Measurements from ENCODE around the gene SCFD1.
A peak's percentile ranks its signal among the peaks of the same experiment; 100 is the strongest.
"Not testable (repeated sequence)": the region's sequence is repeated elsewhere in the genome, so short reads cannot be mapped to it uniquely, and the experiment has no call there.

Gene SCFD1

GRCh38 chr14:30680036-30680435 lies 57.9 kb downstream of the SCFD1 start:
- Histone ChIP-seq H3K9me3 (ENCODE audit: control insufficient read depth, low read length) (no peaks in the 10 kb centered on the region), H3K27me3 (replicated peaks; ENCODE audit: control insufficient read depth, insufficient read depth, low read length) (no peaks in the 10 kb centered on the region), H3K9ac (ENCODE audit: low read length) (no peak overlapping the region), H3K36me3 (ENCODE audit: control insufficient read depth, insufficient read depth, low read length, severe bottlenecking) (peaks cover 59% of the 10 kb centered on the region), H3K4me3 (ENCODE audit: low read length) (no peak overlapping the region), H3K4me1 (ENCODE audit: control insufficient read depth, insufficient read depth, low read length) (no peaks in the 10 kb centered on the region)
- no peak for DNase-seq (ENCODE audit: low read depth)

GRCh38 chr14:30680776-30681175 lies 58.7 kb downstream of the SCFD1 start:
- H3K9me3 ChIP-seq (ENCODE audit: control insufficient read depth, low read length); H3K27me3 ChIP-seq (replicated peaks; ENCODE audit: control insufficient read depth, insufficient read depth, low read length); H3K9ac ChIP-seq (ENCODE audit: low read length); H3K4me1 ChIP-seq (ENCODE audit: control insufficient read depth, insufficient read depth, low read length); H3K4me3 ChIP-seq (ENCODE audit: low read length); DNase-seq (ENCODE audit: low read depth): not testable (repeated sequence)
- H3K36me3 ChIP-seq (ENCODE audit: control insufficient read depth, insufficient read depth, low read length, severe bottlenecking), result peaks cover 51% of the 10 kb centered on the region

GRCh38 chr14:30681752-30682355 lies 59.7 kb downstream of the SCFD1 start:
- peak; percentile 5 for DNase-seq (ENCODE audit: low read depth)
- Histone ChIP-seq H3K27me3 (replicated peaks; ENCODE audit: control insufficient read depth, insufficient read depth, low read length) (no peaks in the 10 kb centered on the region), H3K4me1 (ENCODE audit: control insufficient read depth, insufficient read depth, low read length) (no peaks in the 10 kb centered on the region), H3K9me3 (ENCODE audit: control insufficient read depth, low read length) (no peaks in the 10 kb centered on the region), H3K36me3 (ENCODE audit: control insufficient read depth, insufficient read depth, low read length, severe bottlenecking) (peaks cover 44% of the 10 kb centered on the region), H3K9ac (ENCODE audit: low read length) (no peak overlapping the region), H3K4me3 (ENCODE audit: low read length) (no peak overlapping the region)

GRCh38 chr14:30690487-30691355 lies 68.6 kb downstream of the SCFD1 start:
- H3K9me3 ChIP-seq (ENCODE audit: control insufficient read depth, low read length); DNase-seq (ENCODE audit: low read depth); H3K9ac ChIP-seq (ENCODE audit: low read length); H3K4me3 ChIP-seq (ENCODE audit: low read length); H3K27me3 ChIP-seq (replicated peaks; ENCODE audit: control insufficient read depth, insufficient read depth, low read length); H3K4me1 ChIP-seq (ENCODE audit: control insufficient read depth, insufficient read depth, low read length): not testable (repeated sequence)
- peaks cover 22% of the 10 kb centered on the region for H3K36me3 ChIP-seq (ENCODE audit: control insufficient read depth, insufficient read depth, low read length, severe bottlenecking)

- Histone ChIP-seq H3K27me3 (replicated peaks; ENCODE audit: control insufficient read depth, insufficient read depth, low read length) (no peaks in the 10 kb centered on the region), H3K4me1 (ENCODE audit: control insufficient read depth, insufficient read depth, low read length) (no peaks in the 10 kb centered on the region), H3K36me3 (ENCODE audit: control insufficient read depth, insufficient read depth, low read length, severe bottlenecking) (peaks cover 31% of the 10 kb centered on the region), H3K9ac (ENCODE audit: low read length) (no peak overlapping the region), H3K4me3 (ENCODE audit: low read length) (no peak overlapping the region), H3K9me3 (ENCODE audit: control insufficient read depth, low read length) (no peaks in the 10 kb centered on the region)
- no peak for DNase-seq (ENCODE audit: low read depth)
Observed at GRCh38 chr14:30691751-30692398, 69.8 kb downstream of the SCFD1 start.

- no peaks in the 10 kb centered on the region for H3K27me3 ChIP-seq (replicated peaks; ENCODE audit: control insufficient read depth, insufficient read depth, low read length)
- H3K4me3 ChIP-seq (ENCODE audit: low read length), result no peak overlapping the region
- DNase-seq (ENCODE audit: low read depth), result no peak
- H3K9me3 ChIP-seq (ENCODE audit: control insufficient read depth, low read length), result no peaks in the 10 kb centered on the region
- peaks cover 39% of the 10 kb centered on the region for H3K36me3 ChIP-seq (ENCODE audit: control insufficient read depth, insufficient read depth, low read length, severe bottlenecking)
- no peaks in the 10 kb centered on the region for H3K4me1 ChIP-seq (ENCODE audit: control insufficient read depth, insufficient read depth, low read length)
- H3K9ac ChIP-seq (ENCODE audit: low read length), result no peak overlapping the region
Observed at GRCh38 chr14:30692669-30693068, 70.5 kb downstream of the SCFD1 start.

- no peaks in the 10 kb centered on the region for H3K27me3 ChIP-seq (replicated peaks; ENCODE audit: control insufficient read depth, insufficient read depth, low read length)
- H3K4me3 ChIP-seq (ENCODE audit: low read length), result no peak overlapping the region
- H3K4me1 ChIP-seq (ENCODE audit: control insufficient read depth, insufficient read depth, low read length), result no peaks in the 10 kb centered on the region
- H3K9ac ChIP-seq (ENCODE audit: low read length), result no peak overlapping the region
- peaks cover 73% of the 10 kb centered on the region for H3K36me3 ChIP-seq (ENCODE audit: control insufficient read depth, insufficient read depth, low read length, severe bottlenecking)
- DNase-seq (ENCODE audit: low read depth), result no peak
- H3K9me3 ChIP-seq (ENCODE audit: control insufficient read depth, low read length), result no peaks in the 10 kb centered on the region
Observed at GRCh38 chr14:30698463-30698862, 76.3 kb downstream of the SCFD1 start.

GRCh38 chr14:30706704-30707103 lies 84.6 kb downstream of the SCFD1 start:
- peaks cover 13% of the 10 kb centered on the region for H3K4me1 ChIP-seq (ENCODE audit: control insufficient read depth, insufficient read depth, low read length)
- H3K36me3 ChIP-seq (ENCODE audit: control insufficient read depth, insufficient read depth, low read length, severe bottlenecking), result peaks cover 64% of the 10 kb centered on the region
- H3K27me3 ChIP-seq (replicated peaks; ENCODE audit: control insufficient read depth, insufficient read depth, low read length), result no peaks in the 10 kb centered on the region
- DNase-seq (ENCODE audit: low read depth), result no peak
- no peak overlapping the region for H3K4me3 ChIP-seq (ENCODE audit: low read length)
- no peak overlapping the region for H3K9ac ChIP-seq (ENCODE audit: low read length)
- no peaks in the 10 kb centered on the region for H3K9me3 ChIP-seq (ENCODE audit: control insufficient read depth, low read length)

- Histone ChIP-seq H3K4me1 (ENCODE audit: control insufficient read depth, insufficient read depth, low read length) (peaks cover 13% of the 10 kb centered on the region), H3K27me3 (replicated peaks; ENCODE audit: control insufficient read depth, insufficient read depth, low read length) (no peaks in the 10 kb centered on the region), H3K36me3 (ENCODE audit: control insufficient read depth, insufficient read depth, low read length, severe bottlenecking) (peaks cover 61% of the 10 kb centered on the region), H3K9ac (ENCODE audit: low read length) (no peak overlapping the region), H3K9me3 (ENCODE audit: control insufficient read depth, low read length) (no peaks in the 10 kb centered on the region), H3K4me3 (ENCODE audit: low read length) (no peak overlapping the region)
- no peak for DNase-seq (ENCODE audit: low read depth)
Observed at GRCh38 chr14:30708157-30708556, 86.0 kb downstream of the SCFD1 start.

GRCh38 chr14:30709201-30709600 lies 87.1 kb downstream of the SCFD1 start:
- Histone ChIP-seq H3K27me3 (replicated peaks; ENCODE audit: control insufficient read depth, insufficient read depth, low read length) (no peaks in the 10 kb centered on the region), H3K9me3 (ENCODE audit: control insufficient read depth, low read length) (no peaks in the 10 kb centered on the region), H3K4me1 (ENCODE audit: control insufficient read depth, insufficient read depth, low read length) (peaks cover 13% of the 10 kb centered on the region), H3K4me3 (ENCODE audit: low read length) (no peak overlapping the region), H3K9ac (ENCODE audit: low read length) (no peak overlapping the region), H3K36me3 (ENCODE audit: control insufficient read depth, insufficient read depth, low read length, severe bottlenecking) (peaks cover 58% of the 10 kb centered on the region)
- DNase-seq (ENCODE audit: low read depth), result no peak

GRCh38 chr14:30710876-30711275 lies 88.8 kb downstream of the SCFD1 start:
- Histone ChIP-seq H3K36me3 (ENCODE audit: control insufficient read depth, insufficient read depth, low read length, severe bottlenecking) (peaks cover 47% of the 10 kb centered on the region), H3K9ac (ENCODE audit: low read length) (no peak overlapping the region)

More at GRCh38 chr14:30710876-30711275, 88.8 kb downstream of the SCFD1 start:
- Histone ChIP-seq H3K4me3 (ENCODE audit: low read length) (no peak overlapping the region), H3K4me1 (ENCODE audit: control insufficient read depth, insufficient read depth, low read length) (peaks cover 13% of the 10 kb centered on the region), H3K9me3 (ENCODE audit: control insufficient read depth, low read length) (no peaks in the 10 kb centered on the region), H3K27me3 (replicated peaks; ENCODE audit: control insufficient read depth, insufficient read depth, low read length) (no peaks in the 10 kb centered on the region)
- peak; percentile 39 for DNase-seq (ENCODE audit: low read depth)

Data from adipocyte (in vitro differentiated cells).